ENCODE results near the gene PSMC3. TPM values are rescaled to one million over a fixed set of nuclear protein-coding genes. Genes with fewer than 3 reads are reported as not detected.

Gene PSMC3
- total and polyA plus RNA-seq, 9 of the 15 experiments (the other 6 are each of a cell fraction or from before 2014, with no cell fraction given) = 44.3 to 324 (median 240) TPM

DNA sequence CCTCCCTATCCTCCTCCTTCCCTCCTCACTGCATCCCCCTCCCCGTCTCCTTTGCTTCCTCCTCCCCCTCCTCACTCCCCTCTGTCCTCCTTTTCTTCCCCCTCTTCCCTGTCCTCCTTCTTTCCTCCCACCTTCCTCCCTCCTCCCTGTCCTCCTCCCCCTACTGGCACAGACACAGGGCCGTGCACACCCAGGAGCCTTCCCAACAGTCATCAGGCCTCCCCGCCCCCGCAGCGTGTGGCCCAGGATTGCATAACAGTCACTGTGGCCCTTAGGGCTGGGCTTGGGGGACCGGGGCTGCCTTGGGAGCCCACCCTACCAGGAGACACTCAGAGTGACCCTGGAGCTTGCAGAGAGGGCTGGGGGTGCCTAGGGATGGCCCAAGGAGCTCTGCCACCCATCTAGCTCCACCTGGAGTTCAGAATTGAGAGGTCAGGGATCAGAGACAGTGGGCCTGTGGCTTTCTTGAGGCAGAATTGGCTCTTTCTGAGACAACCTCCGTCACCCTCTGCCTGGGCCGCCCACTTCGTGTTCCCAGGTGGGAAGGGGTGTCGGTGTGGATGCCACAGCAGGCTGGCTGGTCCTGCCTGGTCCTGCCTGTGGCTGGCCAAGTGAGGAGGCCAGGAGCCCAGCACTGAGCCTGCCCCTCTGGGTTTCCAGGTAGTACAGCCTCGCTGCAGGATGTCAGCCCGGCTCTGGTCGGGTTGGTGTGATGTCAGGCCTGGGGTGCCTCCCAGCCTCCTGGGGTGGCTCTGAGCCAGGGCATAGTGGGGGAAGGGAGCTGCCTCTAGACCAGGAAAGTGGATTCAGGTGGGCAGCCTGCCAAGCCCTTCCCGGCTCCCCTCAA is 49.5 kb downstream of the PSMC3 start (continued):
- TF ChIP-seq, protein P1, sequence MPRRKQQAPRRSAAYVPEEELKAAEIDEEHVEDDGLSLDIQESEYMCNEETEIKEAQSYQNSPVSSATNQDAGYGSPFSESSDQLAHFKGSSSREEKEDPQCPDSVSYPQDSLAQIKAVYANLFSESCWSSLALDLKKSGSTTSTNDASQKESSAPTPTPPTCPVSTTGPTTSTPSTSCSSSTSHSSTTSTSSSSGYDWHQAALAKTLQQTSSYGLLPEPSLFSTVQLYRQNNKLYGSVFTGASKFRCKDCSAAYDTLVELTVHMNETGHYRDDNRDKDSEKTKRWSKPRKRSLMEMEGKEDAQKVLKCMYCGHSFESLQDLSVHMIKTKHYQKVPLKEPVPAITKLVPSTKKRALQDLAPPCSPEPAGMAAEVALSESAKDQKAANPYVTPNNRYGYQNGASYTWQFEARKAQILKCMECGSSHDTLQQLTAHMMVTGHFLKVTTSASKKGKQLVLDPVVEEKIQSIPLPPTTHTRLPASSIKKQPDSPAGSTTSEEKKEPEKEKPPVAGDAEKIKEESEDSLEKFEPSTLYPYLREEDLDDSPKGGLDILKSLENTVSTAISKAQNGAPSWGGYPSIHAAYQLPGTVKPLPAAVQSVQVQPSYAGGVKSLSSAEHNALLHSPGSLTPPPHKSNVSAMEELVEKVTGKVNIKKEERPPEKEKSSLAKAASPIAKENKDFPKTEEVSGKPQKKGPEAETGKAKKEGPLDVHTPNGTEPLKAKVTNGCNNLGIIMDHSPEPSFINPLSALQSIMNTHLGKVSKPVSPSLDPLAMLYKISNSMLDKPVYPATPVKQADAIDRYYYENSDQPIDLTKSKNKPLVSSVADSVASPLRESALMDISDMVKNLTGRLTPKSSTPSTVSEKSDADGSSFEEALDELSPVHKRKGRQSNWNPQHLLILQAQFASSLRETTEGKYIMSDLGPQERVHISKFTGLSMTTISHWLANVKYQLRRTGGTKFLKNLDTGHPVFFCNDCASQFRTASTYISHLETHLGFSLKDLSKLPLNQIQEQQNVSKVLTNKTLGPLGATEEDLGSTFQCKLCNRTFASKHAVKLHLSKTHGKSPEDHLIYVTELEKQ (CRISPR knock-in tag; IDR thresholded peaks at IDR 0.05) = no peak
- TF ChIP-seq, protein P2, sequence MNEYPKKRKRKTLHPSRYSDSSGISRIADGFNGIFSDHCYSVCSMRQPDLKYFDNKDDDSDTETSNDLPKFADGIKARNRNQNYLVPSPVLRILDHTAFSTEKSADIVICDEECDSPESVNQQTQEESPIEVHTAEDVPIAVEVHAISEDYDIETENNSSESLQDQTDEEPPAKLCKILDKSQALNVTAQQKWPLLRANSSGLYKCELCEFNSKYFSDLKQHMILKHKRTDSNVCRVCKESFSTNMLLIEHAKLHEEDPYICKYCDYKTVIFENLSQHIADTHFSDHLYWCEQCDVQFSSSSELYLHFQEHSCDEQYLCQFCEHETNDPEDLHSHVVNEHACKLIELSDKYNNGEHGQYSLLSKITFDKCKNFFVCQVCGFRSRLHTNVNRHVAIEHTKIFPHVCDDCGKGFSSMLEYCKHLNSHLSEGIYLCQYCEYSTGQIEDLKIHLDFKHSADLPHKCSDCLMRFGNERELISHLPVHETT (CRISPR knock-in tag; conservative IDR thresholded peaks at IDR 0.05 in 1 of 2, IDR thresholded peaks at IDR 0.05 in 1 of 2) = no peak
- TF ChIP-seq POLR3G (IDR thresholded peaks at IDR 0.05; ENCODE audit: extremely low read depth, insufficient read length, insufficient replicate concordance) = no peak
- peak; percentile 31; the same call in 1 of the 2 replicates for TF ChIP-seq EP300 (IDR thresholded peaks at IDR 0.05; ENCODE audit: low read length)
- TF ChIP-seq, protein P3, sequence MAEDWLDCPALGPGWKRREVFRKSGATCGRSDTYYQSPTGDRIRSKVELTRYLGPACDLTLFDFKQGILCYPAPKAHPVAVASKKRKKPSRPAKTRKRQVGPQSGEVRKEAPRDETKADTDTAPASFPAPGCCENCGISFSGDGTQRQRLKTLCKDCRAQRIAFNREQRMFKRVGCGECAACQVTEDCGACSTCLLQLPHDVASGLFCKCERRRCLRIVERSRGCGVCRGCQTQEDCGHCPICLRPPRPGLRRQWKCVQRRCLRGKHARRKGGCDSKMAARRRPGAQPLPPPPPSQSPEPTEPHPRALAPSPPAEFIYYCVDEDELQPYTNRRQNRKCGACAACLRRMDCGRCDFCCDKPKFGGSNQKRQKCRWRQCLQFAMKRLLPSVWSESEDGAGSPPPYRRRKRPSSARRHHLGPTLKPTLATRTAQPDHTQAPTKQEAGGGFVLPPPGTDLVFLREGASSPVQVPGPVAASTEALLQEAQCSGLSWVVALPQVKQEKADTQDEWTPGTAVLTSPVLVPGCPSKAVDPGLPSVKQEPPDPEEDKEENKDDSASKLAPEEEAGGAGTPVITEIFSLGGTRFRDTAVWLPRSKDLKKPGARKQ (CRISPR knock-in tag; IDR thresholded peaks at IDR 0.05) = no peak
- no peak for TF ChIP-seq ZNF165 (CRISPR knock-in tag; IDR thresholded peaks at IDR 0.05; ENCODE audit: borderline replicate concordance)
- TF ChIP-seq ZFP36 (IDR thresholded peaks at IDR 0.05; ENCODE audit: low read depth, low read length, partially characterized antibody) = no peak
- no peak for TF ChIP-seq CC2D1A (IDR thresholded peaks at IDR 0.05)
- no peak for TF ChIP-seq CBX8 (IDR thresholded peaks at IDR 0.05; ENCODE audit: borderline replicate concordance, extremely low read depth, low read depth, low read length, poor library complexity, severe bottlenecking)
- TF ChIP-seq PHB2 (IDR thresholded peaks at IDR 0.05; ENCODE audit: low read depth) = no peak
- no peak for TF ChIP-seq ZNF146 (CRISPR knock-in tag; IDR thresholded peaks at IDR 0.05; ENCODE audit: unreplicated experiment)
